Left ventricle myocardium inferior (tissue), 1 donor: ENCODE results near the gene CDKN2A. TPM values are rescaled to one million over a fixed set of nuclear protein-coding genes. Genes with fewer than 3 reads are reported as not detected.

Experiments
- DNase-seq: peaks from one replicate; pipeline ENCODE4 v3.0.0-alpha.2; 2020
- H3K27ac ChIP-seq: fragments of 200-600 bp; replicated peaks from 2 replicates; pipeline ENCODE4 v1.8.0; 2021
- H3K27me3 ChIP-seq: fragments of 200-600 bp; 2 replicates; pipeline ENCODE4 v1.8.0; 2021; ENCODE audit warnings: low read depth
- H3K36me3 ChIP-seq: fragments of 200-600 bp; 2 replicates; pipeline ENCODE4 v1.8.0; 2021
- H3K4me1 ChIP-seq: fragments of 200-600 bp; 2 replicates; pipeline ENCODE4 v1.8.0; 2021
- H3K4me3 ChIP-seq: fragments of 200-600 bp; 2 replicates; pipeline ENCODE4 v1.8.0; 2021; ENCODE audit warnings: mild to moderate bottlenecking, moderate library complexity
- H3K9me3 ChIP-seq: fragments of 200-600 bp; replicated peaks from 2 replicates; pipeline ENCODE4 v1.8.0; 2021
- CTCF ChIP-seq: fragments of 200-600 bp; IDR thresholded peaks from 2 replicates; pipeline ENCODE4 v1.8.0; 2021; ENCODE audit warnings: antibody characterized with exemption, mild to moderate bottlenecking, borderline replicate concordance
- intact Hi-C: fragments of 100-400 bp; cut with micrococcal nuclease; formaldehyde crosslinking; loops from one replicate; pipeline ENCODE4 v1.11.0; 2022
- total RNA-seq: library from RNA; stranded (reverse); fragmentation: NEBNext Ultra II Directional; extraction: Animal tissue kit (Norgen Biotek cat#: 25700); gene quantifications from one replicate; pipeline ENCODE4 v1.2.1, GENCODE V29; 2021
- donor health status: DM: no; HTN: yes; CAD: no; lungs with severe emphysema.

The CDKN2A gene
- total RNA-seq, 1 donor from 2014 or later: 0.30 TPM

- peaks cover 78% of the 10 kb centered on the region for H3K27me3 ChIP-seq
- H3K4me3 ChIP-seq: peak overlapping the region; percentile 82
- no peak overlapping the region for H3K27ac ChIP-seq
- H3K9me3 ChIP-seq: no peaks in the 10 kb centered on the region
- peaks cover 23% of the 10 kb centered on the region for H3K4me1 ChIP-seq
- DNase-seq: no peak
- H3K36me3 ChIP-seq: no peaks in the 10 kb centered on the region
- intact Hi-C loops: no loop called here
- TF ChIP-seq CTCF: no peak
Observed at GRCh38 chr9:21993007-21993406, 1.2 kb downstream of the CDKN2A start.

GRCh38 chr9:21991072-21991959 is 2.9 kb downstream of the CDKN2A start:
- intact Hi-C loops: no loop called here
- peaks cover 93% of the 10 kb centered on the region for H3K27me3 ChIP-seq

GRCh38 chr9:21989440-21990189 is 4.6 kb downstream of the CDKN2A start:
- Histone ChIP-seq H3K27me3 (peaks cover 97% of the 10 kb centered on the region), H3K9me3 (no peaks in the 10 kb centered on the region), H3K4me1 (peaks cover 9% of the 10 kb centered on the region), H3K36me3 (no peaks in the 10 kb centered on the region), H3K4me3 (no peak overlapping the region), H3K27ac (no peak overlapping the region)
- intact Hi-C loops: no loop called here
- TF ChIP-seq CTCF: no peak
- no peak for DNase-seq

More at GRCh38 chr9:21991072-21991959, 2.9 kb downstream of the CDKN2A start:
- no peak for DNase-seq
- H3K4me3 ChIP-seq: no peak overlapping the region
- no peak for TF ChIP-seq CTCF
- no peaks in the 10 kb centered on the region for H3K9me3 ChIP-seq
- H3K4me1 ChIP-seq: peaks cover 23% of the 10 kb centered on the region
- H3K36me3 ChIP-seq: no peaks in the 10 kb centered on the region
- H3K27ac ChIP-seq: no peak overlapping the region

- Histone ChIP-seq H3K27ac (no peak overlapping the region), H3K36me3 (no peaks in the 10 kb centered on the region), H3K27me3 (peaks cover 98% of the 10 kb centered on the region), H3K9me3 (no peaks in the 10 kb centered on the region), H3K4me1 (no peaks in the 10 kb centered on the region), H3K4me3 (no peak overlapping the region)
- no peak for DNase-seq
- no peak for TF ChIP-seq CTCF
- intact Hi-C loops: no loop called here
Observed at GRCh38 chr9:21988056-21988990, 5.9 kb downstream of the CDKN2A start.

- Histone ChIP-seq H3K27me3 (peaks cover 98% of the 10 kb centered on the region), H3K27ac (no peak overlapping the region), H3K4me1 (no peaks in the 10 kb centered on the region), H3K36me3 (no peaks in the 10 kb centered on the region), H3K4me3 (no peak overlapping the region), H3K9me3 (no peaks in the 10 kb centered on the region)
- TF ChIP-seq CTCF: no peak
- no peak for DNase-seq
- intact Hi-C loops: no loop called here
Observed at GRCh38 chr9:21985964-21986667, 8.1 kb downstream of the CDKN2A start.
